GM21360 (cell line): ENCODE data around the gene SHC3.

Source experiments
- ATAC-seq: cut with Tn5 transposase; IDR thresholded peaks from one replicate; pipeline ENCODE4 v1.9.1; 2021; ENCODE audit warnings: mild to moderate bottlenecking, moderate library complexity; ENCODE audit not compliant: unreplicated experiment

SHC3 gene

GRCh38 chr9:89059925-89060506 lies 118.6 kb downstream of the SHC3 start:
- ATAC-seq: no peak

DNA sequence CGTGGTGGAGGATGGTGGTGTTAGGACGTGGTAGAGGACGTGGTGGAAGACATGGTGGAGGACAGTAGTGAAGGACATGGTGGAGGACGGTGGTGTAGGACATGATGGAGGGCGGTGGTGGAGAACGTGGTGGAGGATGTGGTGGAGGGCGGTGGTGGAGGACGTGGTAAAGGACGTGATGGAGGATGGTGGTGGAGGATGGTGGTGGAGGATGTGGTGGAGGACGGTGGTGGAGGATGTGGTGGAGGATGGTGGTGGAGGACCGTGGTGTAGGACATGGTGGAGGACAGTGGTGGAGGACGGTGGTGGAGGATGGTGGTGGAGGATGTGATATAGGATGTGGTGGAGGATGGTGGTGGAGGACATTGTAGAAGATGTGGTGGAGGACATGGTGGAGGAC lies 119.7 kb downstream of the SHC3 start:
- ATAC-seq: no peak

DNA sequence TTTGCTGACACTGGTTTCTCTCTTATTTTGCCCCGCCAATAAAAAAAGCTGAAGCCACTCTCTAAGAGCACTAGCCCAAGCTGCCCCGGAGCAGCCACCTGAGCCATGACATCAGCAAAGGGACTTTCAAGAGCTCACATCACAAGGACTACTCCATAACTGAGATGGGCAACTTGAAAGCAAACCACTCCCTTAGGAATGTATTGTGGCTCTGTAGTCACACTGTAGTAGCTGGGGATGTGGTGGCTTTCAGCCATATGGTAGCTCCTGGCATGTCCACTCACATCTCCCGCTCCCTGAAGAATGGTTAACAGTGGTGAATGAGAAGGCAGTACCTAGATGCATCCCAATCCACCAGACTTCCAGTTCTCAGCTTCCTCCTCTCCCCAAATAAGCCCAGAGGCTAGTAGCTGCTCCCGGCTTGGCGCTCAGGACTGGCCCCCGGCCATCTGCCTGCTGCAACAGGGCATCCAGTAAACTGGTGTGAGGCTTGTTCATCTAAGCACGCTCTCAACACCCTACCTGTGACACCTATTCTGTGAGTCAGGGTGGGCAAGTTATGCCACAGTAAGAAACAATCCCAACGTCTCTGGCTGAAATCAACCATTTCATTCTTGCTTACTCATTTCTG lies 123.6 kb downstream of the SHC3 start:
- no peak for ATAC-seq

DNA sequence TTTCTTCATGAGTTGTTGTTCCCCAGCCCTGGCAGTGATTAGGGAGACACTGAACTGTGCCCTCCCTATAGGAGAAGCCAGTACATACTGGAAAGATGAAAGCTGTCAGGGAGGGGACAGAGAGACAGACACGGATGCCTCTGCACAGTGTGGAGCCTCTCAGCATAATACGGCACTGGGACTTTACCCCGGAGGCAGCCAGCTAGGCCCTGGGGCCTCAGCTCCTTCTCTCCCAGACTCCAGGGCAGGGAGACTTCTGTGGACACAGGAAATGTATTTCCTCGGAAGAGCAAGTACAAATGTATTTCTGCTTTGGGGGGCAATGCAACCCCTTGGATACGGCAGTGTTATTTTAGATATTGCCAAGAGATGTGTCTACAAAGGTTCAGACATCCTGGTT lies 125.3 kb downstream of the SHC3 start:
- no peak for ATAC-seq

- no peak for ATAC-seq
Measured at GRCh38 chr9:89052470-89053097, 126.0 kb downstream of the SHC3 start.

GRCh38 chr9:89051421-89052025 lies 127.1 kb downstream of the SHC3 start:
- no peak for ATAC-seq

DNA sequence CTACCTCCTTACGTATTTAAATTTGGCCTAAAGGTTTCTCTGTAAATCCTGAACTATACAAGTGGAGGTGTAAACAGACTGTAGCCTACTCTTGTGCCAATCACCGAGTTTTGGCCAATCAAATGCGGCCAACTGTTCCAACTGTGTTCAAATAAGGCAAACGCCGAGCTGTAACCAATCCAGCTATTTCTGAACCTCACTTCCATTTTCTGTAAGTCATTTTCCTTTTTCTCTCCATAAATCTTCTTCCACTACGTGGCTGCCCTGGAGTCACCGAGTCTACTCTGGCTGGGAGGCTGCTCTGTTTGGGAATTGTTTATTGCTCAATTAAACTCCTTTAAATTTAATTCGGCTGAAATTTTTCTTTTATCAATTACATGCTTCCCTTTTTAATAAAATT lies 129.0 kb downstream of the SHC3 start:
- ATAC-seq: no peak

- ATAC-seq: no peak
Measured at GRCh38 chr9:89048616-89049015, 130.0 kb downstream of the SHC3 start.

DNA sequence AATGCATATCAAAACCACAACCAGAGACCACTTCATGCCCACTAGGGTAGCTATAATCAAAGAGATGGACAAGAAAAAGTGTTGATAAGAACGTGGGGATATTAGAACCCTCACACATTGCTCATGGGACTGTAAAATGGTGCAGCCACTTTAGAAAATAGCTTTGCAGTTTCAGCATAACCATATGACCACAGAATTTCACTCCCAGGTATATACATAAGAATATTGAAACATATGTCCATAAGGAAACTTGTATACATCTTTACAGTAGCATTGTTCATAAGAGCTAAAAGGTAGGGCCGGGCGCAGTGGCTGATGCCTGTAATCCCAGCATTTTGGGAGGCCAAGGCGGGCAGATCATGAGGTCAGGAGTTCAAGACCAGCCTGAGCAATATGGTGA lies 131.0 kb downstream of the SHC3 start:
- no peak for ATAC-seq

- ATAC-seq: no peak
Measured at GRCh38 chr9:89046832-89047231, 131.8 kb downstream of the SHC3 start.

GRCh38 chr9:89044881-89045280 lies 133.7 kb downstream of the SHC3 start:
- no peak for ATAC-seq

DNA sequence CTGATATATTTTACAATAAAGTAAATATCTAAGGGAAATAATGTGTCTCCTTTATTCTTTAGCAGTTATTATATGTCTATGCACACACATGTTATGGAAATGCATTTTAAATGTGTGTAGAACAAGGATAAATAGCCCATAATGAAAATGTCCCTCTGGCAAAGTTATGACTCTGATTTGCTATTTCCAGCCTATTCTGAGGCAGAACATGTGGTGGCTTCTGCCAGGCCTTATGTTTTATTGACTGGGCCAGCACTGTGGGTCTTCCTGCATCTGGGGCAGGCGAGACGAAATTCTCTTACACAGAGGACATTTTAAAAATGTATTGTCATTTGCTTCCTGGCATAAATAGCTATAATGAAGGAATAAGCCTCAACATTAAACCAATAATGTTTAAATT lies 134.5 kb downstream of the SHC3 start:
- no peak for ATAC-seq

- ATAC-seq: no peak
Measured at GRCh38 chr9:89042984-89043383, 135.6 kb downstream of the SHC3 start.

DNA sequence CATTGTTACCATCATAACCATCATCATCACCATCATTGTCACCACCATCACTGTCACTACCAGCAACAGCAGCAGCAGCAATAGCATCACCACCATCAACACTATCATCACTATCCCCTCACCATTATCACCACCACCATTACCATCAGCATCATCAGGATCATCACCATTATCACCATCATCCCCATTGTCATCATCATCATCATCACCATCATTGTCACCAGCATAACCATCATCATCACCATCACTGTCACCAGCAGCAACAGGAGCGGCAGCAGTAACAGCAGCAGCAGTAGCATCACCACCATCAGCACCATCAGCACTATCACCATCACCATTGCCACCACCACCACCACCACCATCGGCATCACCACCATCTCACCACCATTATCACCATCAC lies 139.0 kb downstream of the SHC3 start:
- ATAC-seq: no peak

GRCh38 chr9:89039104-89039465 lies 139.5 kb downstream of the SHC3 start:
- no peak for ATAC-seq

- no peak for ATAC-seq
Measured at GRCh38 chr9:89038382-89039103, 140.1 kb downstream of the SHC3 start.

DNA sequence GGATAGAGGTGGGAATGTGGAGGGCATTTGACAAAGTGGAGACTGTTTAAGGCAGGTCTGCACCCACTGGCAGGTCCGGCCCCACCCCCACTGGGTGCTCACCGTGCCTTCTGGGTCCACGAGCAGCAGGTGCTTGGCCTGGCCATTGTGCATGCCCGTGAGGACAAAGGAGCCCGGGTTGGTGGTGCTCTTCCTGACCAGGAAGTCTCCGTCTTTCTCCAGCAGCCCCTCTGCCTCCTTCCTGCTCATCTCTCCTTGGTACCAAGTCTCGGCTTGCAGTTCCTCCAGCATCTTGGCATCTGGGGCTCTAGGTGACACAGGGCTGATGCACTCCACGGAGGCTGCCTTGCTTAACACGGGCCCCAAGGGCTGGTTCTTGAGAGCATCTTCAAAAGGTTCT lies 140.7 kb downstream of the SHC3 start:
- no peak for ATAC-seq

DNA sequence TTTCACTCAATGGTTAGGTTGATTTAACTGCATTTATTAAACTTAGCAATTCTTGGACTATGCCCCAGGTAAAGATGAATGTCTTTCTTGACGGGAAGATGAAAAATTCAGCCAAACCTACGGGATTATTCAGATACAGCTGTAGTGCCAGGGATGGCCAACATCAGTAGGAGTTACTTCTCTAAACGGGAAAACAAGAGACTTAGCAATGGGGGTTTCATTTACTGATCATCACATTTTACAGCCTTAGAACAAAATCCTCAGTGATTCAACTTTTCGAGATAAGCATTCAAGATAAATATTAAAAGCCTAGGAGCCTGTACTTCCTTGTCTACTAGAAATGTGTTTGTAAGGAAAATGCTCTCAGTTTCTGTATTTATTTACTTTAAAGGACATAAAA lies 141.3 kb downstream of the SHC3 start:
- ATAC-seq: no peak

DNA sequence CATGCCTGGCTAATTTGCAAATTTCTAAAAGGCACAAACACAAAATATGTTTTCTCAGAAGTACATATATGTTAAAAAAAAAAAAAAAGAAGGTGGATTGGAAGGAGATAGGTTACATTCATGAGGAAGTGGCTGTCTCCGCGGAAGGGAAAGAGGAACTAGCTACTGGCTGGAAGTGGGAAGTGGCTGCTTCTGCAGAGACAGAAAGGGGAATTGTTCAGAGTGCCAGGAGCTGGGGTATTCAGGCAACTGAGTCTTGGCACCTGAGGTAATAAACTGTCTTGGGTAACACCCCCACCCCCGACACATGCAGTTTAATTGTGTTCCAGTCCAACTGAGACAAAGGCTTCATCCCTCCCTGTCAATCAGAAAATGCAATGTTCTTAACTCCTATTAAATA lies 141.7 kb downstream of the SHC3 start:
- ATAC-seq: no peak

GRCh38 chr9:89036383-89036782 lies 142.2 kb downstream of the SHC3 start:
- no peak for ATAC-seq

GRCh38 chr9:89032661-89033060 lies 146.0 kb downstream of the SHC3 start:
- ATAC-seq: no peak

DNA sequence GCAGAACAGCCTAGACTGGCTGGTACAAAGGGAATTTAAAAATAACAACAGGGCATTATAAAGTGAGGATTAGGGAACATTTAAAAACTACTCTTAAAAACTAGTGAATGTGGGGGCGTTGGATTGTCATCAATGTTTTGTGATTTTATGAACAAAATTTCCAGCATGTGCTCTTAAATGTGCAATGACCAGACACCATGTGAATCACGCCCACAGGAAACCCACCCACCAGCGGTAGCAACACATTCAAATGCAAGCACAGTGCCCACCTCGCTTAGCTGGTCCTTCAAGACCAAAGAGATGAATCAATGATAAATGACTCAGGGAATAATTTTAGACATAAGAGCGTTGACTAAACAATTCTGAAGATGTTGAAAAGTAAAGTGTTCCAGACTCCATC lies 146.4 kb downstream of the SHC3 start:
- no peak for ATAC-seq
